Aorta (tissue), 5 donors: ENCODE data around the gene ADRA2A. TPM values are rescaled to one million over a fixed set of nuclear protein-coding genes. Genes with fewer than 3 reads are reported as not detected.
A peak's percentile ranks its signal among the peaks of the same experiment; 100 is the strongest.

ENCODE experiments used
- ATAC-seq: fragments of 200-7000 bp; cut with Tn5 transposase; one replicate; pipeline ENCODE4 v1.9.1; 2022; ENCODE audit warnings: moderate library complexity; ENCODE audit not compliant: low FRiP score
- DNase-seq, 2 donors: peaks; one replicate each; pipeline ENCODE4 v3.0.0-alpha.2; 2020
- H3K27ac ChIP-seq, 2 donors: one replicate each; pipeline ENCODE4 v1.5.1; 2013; ENCODE audit warnings: low read length in 2 of 2, mild to moderate bottlenecking in 2 of 2, moderate library complexity in 2 of 2, control low read depth in 1 of 2, inconsistent platforms in 1 of 2, low read depth in 1 of 2
- H3K27me3 ChIP-seq, 2 donors: one replicate each; pipeline ENCODE4 v1.6.1; 2013; ENCODE audit warnings: control low read depth in 1 of 2, low read length in 1 of 2, mild to moderate bottlenecking in 1 of 2, moderate library complexity in 1 of 2; ENCODE audit not compliant: insufficient read depth in 2 of 2, control insufficient read depth in 1 of 2
- H3K36me3 ChIP-seq, 2 donors: one replicate each; pipeline ENCODE4 v1.6.1; 2013; ENCODE audit warnings: control low read depth in 1 of 2, low read length in 1 of 2, mild to moderate bottlenecking in 1 of 2; ENCODE audit not compliant: insufficient read depth in 2 of 2, control insufficient read depth in 1 of 2
- H3K4me1 ChIP-seq, 2 donors: one replicate each; pipeline ENCODE4 v1.6.1; 2013; ENCODE audit warnings: low read length in 2 of 2, control low read depth in 1 of 2, mild to moderate bottlenecking in 1 of 2, moderate library complexity in 1 of 2; ENCODE audit not compliant: insufficient read depth in 2 of 2, control insufficient read depth in 1 of 2
- H3K4me3 ChIP-seq, 2 donors: one replicate each; pipeline ENCODE4 v1.5.1; 2013; ENCODE audit warnings: low read length in 2 of 2, control low read depth in 1 of 2, mild to moderate bottlenecking in 1 of 2
- H3K9me3 ChIP-seq: one replicate; pipeline ENCODE4 v1.6.1; 2013; ENCODE audit warnings: mild to moderate bottlenecking, low read length; ENCODE audit not compliant: control insufficient read depth
- WGBS, 2 donors: extraction: QIAGEN DNeasy Blood & Tissue Kit; methylation state at CpG; one replicate each; pipeline ENCODE4 v1.1.7; 2013; 5-methylcytosine and 5-hydroxymethylcytosine counted together
- intact Hi-C, 2 donors: fragments of 100-400 bp; cut with DNase I; formaldehyde crosslinking; loops; one replicate each; pipeline versions ENCODE4 v1.14.2 to v1.15.0; 2022
- long read RNA-seq, 2 donors: library from polyadenylated mRNA; unstranded; transcript quantifications; one replicate each; pipeline ENCODE4 v2.0.0, GENCODE V29; 2020 to 2021
- polyA plus RNA-seq, 2 donors: library from polyadenylated mRNA; stranded (reverse); fragments of 200-250 nt; gene quantifications; one replicate each; pipeline ENCODE4 v1.2.3, GENCODE V29; 2013
- total RNA-seq, 2 donors: library from RNA; stranded (reverse); fragmentation: NEBNext Ultra II Directional; extraction: Animal tissue kit (Norgen Biotek cat#: 25700); gene quantifications; one replicate each; pipeline ENCODE4 v1.2.1, GENCODE V29; 2021
- donor health status: healthy with polysubstance abuse.
- donor health status: Bipolar disorder and iron deficiency.
- donor health status: DM: no; HTN: no; CAD: no.
- donor health status: DM: no; HTN: no; CAD: no.
- donor health status: DM: yes; HTN: yes; CAD: no.

Gene ADRA2A
- total RNA-seq = 10 to 100 TPM; 11.4 to 11.5 TPM
- under 1 TPM; 0.13 to 0.46 TPM for polyA plus RNA-seq
- long read RNA-seq, donor 1, transcript ADRA2A-201 (1 exons, 3,745 nt) = major isoform, 9 of 9 reads
- long read RNA-seq, donor 1, partial matches to known transcripts = 0 of 9 reads
- long read RNA-seq, donor 1, other reads (novel, unspliced or antisense) = 0 of 9 reads
- long read RNA-seq, donor 2, transcript ADRA2A-201 (1 exons, 3,745 nt) = major isoform, 9 of 9 reads
- long read RNA-seq, donor 2, partial matches to known transcripts = 0 of 9 reads
- long read RNA-seq, donor 2, other reads (novel, unspliced or antisense) = 0 of 9 reads

DNA sequence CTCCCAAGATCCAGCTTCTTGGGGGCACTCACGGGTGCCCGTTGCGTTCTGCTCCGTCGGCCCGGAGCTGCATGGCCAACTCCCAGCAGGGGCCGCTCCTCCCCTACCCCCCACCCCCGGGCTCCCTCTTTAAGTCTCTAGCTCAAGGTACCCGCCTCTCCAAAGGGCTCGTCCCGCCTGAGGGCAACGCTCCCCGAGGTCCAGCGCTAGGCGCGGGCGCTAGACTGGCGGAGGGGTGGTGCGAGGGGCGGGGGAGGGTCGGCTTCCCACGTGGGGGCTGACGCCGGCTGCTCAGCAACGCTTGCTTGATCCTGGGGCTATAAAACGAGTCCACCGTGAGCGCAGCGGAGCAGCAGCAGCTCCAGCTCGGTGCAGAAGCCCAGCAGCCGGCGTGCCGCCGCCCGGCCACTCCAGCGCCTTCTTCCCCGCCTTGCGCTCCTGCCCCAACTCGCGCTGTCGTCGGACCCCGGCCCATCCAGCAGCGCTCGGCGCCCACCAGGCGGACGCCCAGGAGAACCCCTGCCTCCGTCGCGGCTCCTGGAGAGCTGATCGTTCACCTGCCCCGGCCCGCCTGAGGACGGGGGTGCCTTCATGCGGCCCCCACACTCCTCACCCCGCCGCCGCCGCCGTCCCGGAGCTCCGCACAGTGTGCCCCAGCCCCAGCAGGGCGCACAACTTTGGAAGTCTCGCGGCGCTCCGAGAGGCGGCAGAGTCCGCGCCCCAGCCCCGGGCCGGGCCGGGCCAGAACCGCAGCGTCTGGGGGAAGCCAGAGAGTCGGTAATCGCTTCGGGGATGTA is at the start of gene ADRA2A:
TSS of gene ADRA2A (plus strand) at position 348 of the 797 bp plus-strand sequence. CDS start 968 bp downstream, outside the sequence.
- 0 to 1% methylated on average over 60 to 79 of the region's 79 CpGs for WGBS, 2 donors
- Histone ChIP-seq H3K27me3 (no peaks in the 10 kb centered on the region), H3K4me1 (no peaks in the 10 kb centered on the region), H3K27ac (no peak within 1 kb of the TSS), H3K4me3 (peak within 1 kb of the TSS; percentile 30 to 38), H3K36me3 (no peaks in the 10 kb centered on the region), H3K9me3 (no peaks in the 10 kb centered on the region)
- DNase-seq (no peak), ATAC-seq (peak; percentile 77)
- intact Hi-C loops = loop anchor here in 1 of 2 donors (5.0 kb wide), 1 partner anchor 520 kb away; no protein-coding TSS in a partner anchor

DNA sequence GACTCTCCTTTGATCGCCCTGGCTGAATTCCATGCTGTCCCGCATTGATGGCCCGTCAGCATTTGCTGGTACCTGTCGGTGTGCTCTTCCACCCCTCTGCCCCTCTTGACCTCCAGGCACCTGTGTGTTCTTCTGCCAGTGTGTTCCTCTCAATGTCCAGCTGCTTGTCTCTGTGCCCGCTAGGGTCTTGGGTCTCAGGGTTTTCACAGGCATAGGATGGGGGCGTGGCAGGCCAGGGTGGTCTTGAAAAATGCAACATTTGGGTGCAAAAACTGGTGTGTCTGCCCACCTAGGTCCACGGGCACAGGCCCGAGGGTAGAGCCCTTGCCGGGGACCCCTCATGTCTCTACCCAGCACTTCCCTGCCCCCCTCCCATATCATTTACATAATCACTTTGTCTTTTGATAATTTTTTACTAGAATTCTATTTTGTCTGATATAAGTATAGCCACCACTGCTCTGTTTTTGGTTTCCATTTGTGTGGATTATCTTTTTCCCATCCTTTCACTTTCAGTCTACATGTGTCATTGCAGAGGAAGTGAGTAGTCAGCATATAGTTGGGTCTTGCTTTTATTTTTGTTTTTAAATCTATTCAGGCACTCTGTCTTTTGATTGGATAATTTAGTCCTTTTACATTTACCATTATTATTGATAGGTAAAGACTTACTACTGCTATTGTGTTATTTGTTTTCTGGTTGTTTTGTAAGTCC is 46.6 kb upstream of the ADRA2A start:
- DNase-seq = no peak

DNA sequence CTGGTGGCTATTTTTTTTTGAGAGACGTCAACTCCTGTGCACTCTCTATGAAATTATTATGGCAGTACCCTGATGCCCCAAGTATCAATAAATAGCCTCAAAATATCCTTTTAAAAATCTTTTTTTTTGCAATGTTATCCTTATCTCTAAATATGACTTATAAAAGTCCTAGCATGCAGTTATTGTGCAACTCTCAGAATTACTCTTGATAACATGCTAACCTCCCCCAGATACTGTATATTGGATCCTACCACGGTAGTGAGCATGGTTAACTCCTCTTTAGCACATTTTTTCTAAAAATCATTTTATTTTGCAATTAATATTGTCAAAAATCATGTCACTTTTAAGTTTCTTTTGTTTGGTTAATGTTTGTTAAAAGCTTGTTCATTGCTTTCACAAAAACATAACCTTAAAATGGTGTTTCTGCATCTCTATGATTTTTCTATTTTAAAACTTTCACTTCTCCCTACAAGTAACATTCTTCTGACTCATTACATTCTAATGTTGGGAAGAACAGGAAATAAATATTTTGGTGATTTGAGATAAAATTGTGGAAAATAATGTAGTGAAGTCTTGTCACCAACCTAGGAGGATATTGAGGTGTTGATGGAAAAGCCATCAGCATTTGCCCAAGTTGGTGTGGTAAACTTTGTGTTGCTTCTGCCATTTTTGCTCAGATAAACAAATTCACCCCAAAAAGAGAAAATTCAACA is 42.1 kb upstream of the ADRA2A start:
- Histone ChIP-seq H3K4me1 (no peaks in the 10 kb centered on the region), H3K27ac (no peak overlapping the region), H3K27me3 (no peaks in the 10 kb centered on the region), H3K9me3 (peaks cover 8% of the 10 kb centered on the region), H3K36me3 (no peaks in the 10 kb centered on the region), H3K4me3 (no peak overlapping the region)
- WGBS, 2 donors = 77 to 81% methylated on average over 2 of the region's 2 CpGs
- intact Hi-C loops = no loop called here
- ATAC-seq (no peak), DNase-seq (no peak)

More for the DNA sequence above, 46.6 kb upstream of the ADRA2A start:
- intact Hi-C loops = no loop called here
- no peak for ATAC-seq
- no peaks in the 10 kb centered on the region for H3K4me1 ChIP-seq
- H3K4me3 ChIP-seq = no peak overlapping the region
- WGBS, 2 donors = 96 to 98% methylated on average over 9 of the region's 9 CpGs
- no peak overlapping the region for H3K27ac ChIP-seq
- H3K36me3 ChIP-seq = no peaks in the 10 kb centered on the region
- H3K9me3 ChIP-seq = no peaks in the 10 kb centered on the region
- no peaks in the 10 kb centered on the region for H3K27me3 ChIP-seq

DNA sequence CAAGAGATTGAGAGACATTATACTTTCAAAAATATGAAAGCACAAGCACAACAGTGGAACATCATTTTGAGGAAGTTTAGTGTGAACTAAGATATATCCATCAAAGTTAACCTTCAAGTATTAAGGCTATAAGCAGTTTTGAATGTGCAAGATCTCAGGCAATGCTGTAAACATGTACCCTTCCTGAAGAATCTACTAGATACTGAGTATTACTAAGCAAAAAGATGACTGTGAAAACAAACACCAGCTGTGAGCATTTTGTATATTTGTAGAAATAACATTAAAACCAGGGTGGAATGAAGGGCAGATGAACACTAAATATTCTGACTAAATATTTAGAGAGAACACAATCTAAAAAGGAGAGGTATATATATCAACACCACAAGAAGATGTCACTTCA is 41.3 kb upstream of the ADRA2A start:
- H3K27me3 ChIP-seq = no peaks in the 10 kb centered on the region
- intact Hi-C loops = no loop called here
- H3K9me3 ChIP-seq = peaks cover 8% of the 10 kb centered on the region
- H3K4me3 ChIP-seq = no peak overlapping the region
- no peaks in the 10 kb centered on the region for H3K4me1 ChIP-seq
- H3K36me3 ChIP-seq = no peaks in the 10 kb centered on the region
- H3K27ac ChIP-seq = no peak overlapping the region
- DNase-seq (no peak), ATAC-seq (no peak)

DNA sequence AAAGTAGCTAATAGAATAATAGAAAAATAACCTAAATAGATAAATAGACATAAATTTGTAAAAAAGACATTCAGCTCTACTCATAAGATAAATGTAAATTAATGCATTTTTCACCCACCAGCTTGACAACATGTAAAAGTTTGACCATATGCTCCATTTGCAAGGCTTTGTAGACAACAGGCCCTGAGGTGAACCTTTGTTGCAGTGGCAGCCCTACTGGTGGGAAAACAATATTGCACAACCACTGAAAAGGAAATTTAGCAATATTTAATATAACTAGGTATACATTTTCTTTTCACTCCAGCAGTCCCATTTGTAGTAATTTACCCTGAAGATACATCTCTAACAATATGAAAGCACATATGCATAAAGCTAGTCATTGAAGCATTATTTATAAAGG is 39.0 kb upstream of the ADRA2A start:
- Histone ChIP-seq H3K9me3 (peaks cover 8% of the 10 kb centered on the region), H3K4me1 (no peaks in the 10 kb centered on the region), H3K4me3 (no peak overlapping the region), H3K27me3 (no peaks in the 10 kb centered on the region), H3K36me3 (no peaks in the 10 kb centered on the region), H3K27ac (no peak overlapping the region)
- intact Hi-C loops = no loop called here
- ATAC-seq = no peak
- DNase-seq = no peak

DNA sequence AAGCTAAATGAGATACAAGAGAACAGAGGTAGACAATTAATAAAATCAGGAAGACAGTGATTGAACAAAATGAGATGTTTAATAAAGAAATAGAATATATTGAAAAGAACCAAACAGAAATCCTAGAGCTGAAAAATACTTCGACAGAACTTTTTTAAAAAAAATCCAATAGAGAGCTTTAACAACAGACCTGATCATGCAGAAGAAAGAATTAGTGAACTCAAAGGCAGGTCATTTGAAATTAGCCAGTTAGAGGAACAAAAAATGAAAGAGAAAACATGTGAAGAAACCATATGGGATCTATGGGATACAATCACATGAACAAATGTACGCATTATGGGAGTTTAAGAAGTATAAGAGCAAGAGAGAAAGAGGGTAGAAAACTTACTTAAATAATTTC is 37.3 kb upstream of the ADRA2A start:
- H3K27ac ChIP-seq = no peak overlapping the region
- H3K36me3 ChIP-seq = no peaks in the 10 kb centered on the region
- H3K4me3 ChIP-seq = no peak overlapping the region
- intact Hi-C loops = no loop called here
- ATAC-seq (no peak), DNase-seq (no peak)
- peaks cover 8% of the 10 kb centered on the region for H3K9me3 ChIP-seq
- H3K27me3 ChIP-seq = no peaks in the 10 kb centered on the region
- H3K4me1 ChIP-seq = no peaks in the 10 kb centered on the region
- 81 to 88% methylated on average over 2 of the region's 2 CpGs for WGBS, 2 donors

DNA sequence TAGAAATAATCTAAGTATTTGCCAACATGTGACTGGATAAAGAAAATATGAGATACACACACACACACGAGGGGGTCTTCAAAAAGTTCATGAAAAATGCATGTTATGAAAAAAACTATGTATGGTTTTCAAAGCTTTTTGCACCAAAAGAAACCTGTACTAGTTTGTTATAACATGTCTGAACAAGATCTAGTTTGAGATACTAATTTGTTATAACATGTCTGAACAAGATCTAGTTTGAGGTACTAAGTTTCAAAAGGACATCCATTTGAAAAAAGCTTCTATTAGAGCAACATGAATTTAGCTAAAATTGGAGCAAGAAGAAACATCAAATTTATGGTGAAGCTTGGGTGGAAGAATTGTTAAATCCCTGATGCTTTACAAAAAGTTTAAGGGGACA is 19.8 kb upstream of the ADRA2A start:
- Histone ChIP-seq H3K36me3 (no peaks in the 10 kb centered on the region), H3K27ac (no peak overlapping the region), H3K9me3 (peaks cover 11% of the 10 kb centered on the region), H3K4me1 (no peaks in the 10 kb centered on the region), H3K27me3 (no peaks in the 10 kb centered on the region), H3K4me3 (no peak overlapping the region)
- 45 to 63% methylated on average over 1 of the region's 1 CpG for WGBS, 2 donors
- no peak for DNase-seq
- intact Hi-C loops = no loop called here
- no peak for ATAC-seq

GRCh38 chr10:111063471-111063870 is 13.4 kb upstream of the ADRA2A start:
- ATAC-seq (no peak), DNase-seq (no peak)
- Histone ChIP-seq H3K27me3 (peaks cover 0 to 3% of the 10 kb centered on the region in 2 donors), H3K4me1 (no peaks in the 10 kb centered on the region), H3K27ac (no peak overlapping the region), H3K4me3 (no peak overlapping the region), H3K36me3 (no peaks in the 10 kb centered on the region), H3K9me3 (peaks cover 10% of the 10 kb centered on the region)
- intact Hi-C loops = no loop called here
- 83 to 88% methylated on average over 2 of the region's 2 CpGs for WGBS, 2 donors
